Calu3 (cell line): ENCODE data around the gene ADAMTS17. TPM values are rescaled to one million over a fixed set of nuclear protein-coding genes. Genes with fewer than 3 reads are reported as not detected.
"Not testable (repeated sequence)": the region's sequence is repeated elsewhere in the genome, so short reads cannot be mapped to it uniquely, and the experiment has no call there.

Experiments
- BruUV-seq: library from RNA; stranded (reverse); fragments of 400-500 nt; replicated peaks from 2 replicates; lab custom pipeline; 2021; lab: Mats Ljungman, UMichigan
- CTCF ChIA-PET: fragments of 300-600 bp; sonication (Branson Sonifier 250); formaldehyde crosslinking; loops from one replicate; lab custom pipeline; 2022; ENCODE audit warnings: antibody characterized with exemption; lab: Charles Lee
- DNase-seq: peaks from one replicate; pipeline ENCODE4 v3.0.0; 2022
- H3K27ac Mint-ChIP-seq: one replicate; pipeline ENCODE4 v1.8.0; 2022; ENCODE audit warnings: mixed read lengths; ENCODE audit not compliant: unreplicated experiment
- H3K27me3 Mint-ChIP-seq: one replicate; pipeline ENCODE4 v1.8.0; 2022; ENCODE audit warnings: mixed read lengths; ENCODE audit not compliant: unreplicated experiment
- H3K36me3 Mint-ChIP-seq: one replicate; pipeline ENCODE4 v1.8.0; 2022; ENCODE audit warnings: mild to moderate bottlenecking, moderate library complexity, mixed read lengths; ENCODE audit not compliant: insufficient read depth, unreplicated experiment
- H3K4me1 Mint-ChIP-seq: one replicate; pipeline ENCODE4 v1.8.0; 2022; ENCODE audit warnings: mild to moderate bottlenecking, low read depth, mixed read lengths; ENCODE audit not compliant: unreplicated experiment
- H3K4me3 Mint-ChIP-seq: one replicate; pipeline ENCODE4 v1.8.0; 2022; ENCODE audit warnings: mild to moderate bottlenecking, low read depth, moderate library complexity, mixed read lengths; ENCODE audit not compliant: unreplicated experiment
- H3K9me3 Mint-ChIP-seq: one replicate; pipeline ENCODE4 v1.8.0; 2022; ENCODE audit warnings: low read depth, mixed read lengths; ENCODE audit not compliant: unreplicated experiment
- intact Hi-C: fragments of 100-400 bp; cut with micrococcal nuclease; formaldehyde crosslinking; loops from one replicate; pipeline ENCODE4 v1.10.0; 2022; ENCODE audit not compliant: unreplicated experiment
- total RNA-seq: library from RNA; stranded (reverse); gene quantifications from 2 replicates; pipeline ENCODE4 v1.2.3, GENCODE V29; 2022
- TF ChIP-seq, protein P1 (sequence below): fragments of 200-600 bp; IDR thresholded peaks from one replicate; pipeline ENCODE4 v1.8.0; 2022; ENCODE audit warnings: antibody characterized with exemption; ENCODE audit not compliant: unreplicated experiment

ADAMTS17 gene
- total RNA-seq, 1 experiment from 2014 or later = 3.5 TPM

- intact Hi-C loops = no loop called here
- peaks cover 2% of the 10 kb centered on the region for H3K9me3 Mint-ChIP-seq
- no peak overlapping the region for H3K4me3 Mint-ChIP-seq
- no peaks in the 10 kb centered on the region for H3K27me3 Mint-ChIP-seq
- no peak for DNase-seq
- TF ChIP-seq, protein P1, sequence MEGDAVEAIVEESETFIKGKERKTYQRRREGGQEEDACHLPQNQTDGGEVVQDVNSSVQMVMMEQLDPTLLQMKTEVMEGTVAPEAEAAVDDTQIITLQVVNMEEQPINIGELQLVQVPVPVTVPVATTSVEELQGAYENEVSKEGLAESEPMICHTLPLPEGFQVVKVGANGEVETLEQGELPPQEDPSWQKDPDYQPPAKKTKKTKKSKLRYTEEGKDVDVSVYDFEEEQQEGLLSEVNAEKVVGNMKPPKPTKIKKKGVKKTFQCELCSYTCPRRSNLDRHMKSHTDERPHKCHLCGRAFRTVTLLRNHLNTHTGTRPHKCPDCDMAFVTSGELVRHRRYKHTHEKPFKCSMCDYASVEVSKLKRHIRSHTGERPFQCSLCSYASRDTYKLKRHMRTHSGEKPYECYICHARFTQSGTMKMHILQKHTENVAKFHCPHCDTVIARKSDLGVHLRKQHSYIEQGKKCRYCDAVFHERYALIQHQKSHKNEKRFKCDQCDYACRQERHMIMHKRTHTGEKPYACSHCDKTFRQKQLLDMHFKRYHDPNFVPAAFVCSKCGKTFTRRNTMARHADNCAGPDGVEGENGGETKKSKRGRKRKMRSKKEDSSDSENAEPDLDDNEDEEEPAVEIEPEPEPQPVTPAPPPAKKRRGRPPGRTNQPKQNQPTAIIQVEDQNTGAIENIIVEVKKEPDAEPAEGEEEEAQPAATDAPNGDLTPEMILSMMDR = no peak
- H3K27ac Mint-ChIP-seq = no peak overlapping the region
- no TSS peak for BruUV-seq
- H3K36me3 Mint-ChIP-seq = peaks cover 5% of the 10 kb centered on the region
- CTCF ChIA-PET = no interaction called here
- H3K4me1 Mint-ChIP-seq = no peaks in the 10 kb centered on the region
Measured at GRCh38 chr15:99981839-99982658, 359.7 kb downstream of the ADAMTS17 start.

DNA sequence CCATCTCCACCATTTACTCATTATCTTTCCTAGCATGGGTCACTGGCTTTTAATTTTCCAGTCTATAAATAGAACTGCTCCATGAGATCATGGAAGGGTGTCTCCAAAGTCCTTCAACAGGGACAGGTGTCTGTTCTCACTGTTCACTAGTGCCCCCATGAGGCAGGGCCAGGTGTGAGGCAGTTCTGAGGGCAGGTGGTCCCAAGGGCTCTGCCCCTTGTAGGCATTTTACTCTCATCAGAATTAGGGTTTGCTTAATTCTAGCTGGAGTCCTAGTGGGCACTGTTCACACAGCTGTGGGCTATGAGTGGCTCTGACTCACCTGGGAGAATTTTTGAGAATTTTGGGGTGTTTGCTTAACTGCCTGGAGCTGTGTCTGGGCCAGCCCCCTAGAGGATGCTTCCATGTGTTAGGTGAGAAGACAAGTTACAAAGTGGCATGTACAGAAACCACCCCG, 360.6 kb downstream of the ADAMTS17 start:
- no peak overlapping the region for H3K27ac Mint-ChIP-seq
- intact Hi-C loops = no loop called here
- no peak overlapping the region for H3K4me3 Mint-ChIP-seq
- TF ChIP-seq, protein P1 = no peak
- CTCF ChIA-PET = no interaction called here
- no peak for DNase-seq
- no peaks in the 10 kb centered on the region for H3K4me1 Mint-ChIP-seq
- no TSS peak for BruUV-seq
- H3K27me3 Mint-ChIP-seq = no peaks in the 10 kb centered on the region
- H3K36me3 Mint-ChIP-seq = peaks cover 5% of the 10 kb centered on the region
- H3K9me3 Mint-ChIP-seq = no peaks in the 10 kb centered on the region

DNA sequence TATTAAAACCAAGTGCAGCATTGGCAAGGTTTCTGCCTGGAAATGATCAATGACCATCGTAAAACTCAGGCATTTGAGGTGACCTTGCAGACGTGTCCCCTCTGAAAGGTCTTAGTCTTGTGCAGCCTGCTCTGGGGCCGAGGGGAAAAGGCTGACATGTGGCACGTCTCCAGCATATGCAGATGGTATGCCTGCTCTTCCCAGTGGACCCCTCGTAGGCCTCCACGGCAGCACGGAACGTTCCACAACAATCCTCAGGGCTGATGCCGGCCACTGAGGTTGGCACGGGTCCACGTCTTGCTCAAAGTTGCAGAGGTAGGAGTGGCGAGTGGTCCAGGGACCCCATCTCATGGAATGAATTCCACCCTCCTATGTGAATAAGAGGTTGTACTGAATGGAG, 361.0 kb downstream of the ADAMTS17 start:
- CTCF ChIA-PET = no interaction called here
- Mint-ChIP-seq H3K27ac (no peak overlapping the region), H3K36me3 (peaks cover 5% of the 10 kb centered on the region), H3K27me3 (no peaks in the 10 kb centered on the region), H3K4me3 (no peak overlapping the region), H3K4me1 (no peaks in the 10 kb centered on the region), H3K9me3 (no peaks in the 10 kb centered on the region)
- TF ChIP-seq, protein P1 = no peak
- no peak for DNase-seq
- intact Hi-C loops = no loop called here
- no TSS peak for BruUV-seq

DNA sequence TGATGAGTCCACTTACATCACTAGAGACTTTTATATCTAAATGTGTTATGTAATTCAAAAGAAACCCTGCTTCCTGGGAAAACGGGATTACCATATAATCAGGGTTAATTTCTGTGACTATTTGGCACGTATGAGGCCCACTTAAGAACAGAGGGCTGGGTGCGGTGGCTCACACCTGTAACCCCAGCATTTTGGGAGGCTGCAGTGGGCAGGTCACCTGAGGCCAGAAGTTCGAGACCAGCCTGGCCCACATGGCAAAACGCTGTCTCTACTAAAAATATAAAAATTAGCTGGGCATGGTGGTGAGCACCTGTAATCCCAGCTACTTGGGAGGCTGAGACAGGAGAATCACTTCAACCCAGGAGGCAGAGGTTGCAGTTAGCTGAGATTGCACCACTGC, 361.9 kb downstream of the ADAMTS17 start:
- H3K27ac Mint-ChIP-seq, H3K27me3 Mint-ChIP-seq, DNase-seq, H3K4me1 Mint-ChIP-seq, H3K4me3 Mint-ChIP-seq, BruUV-seq, H3K36me3 Mint-ChIP-seq, intact Hi-C loops, H3K9me3 Mint-ChIP-seq, CTCF ChIA-PET: not testable (repeated sequence)

DNA sequence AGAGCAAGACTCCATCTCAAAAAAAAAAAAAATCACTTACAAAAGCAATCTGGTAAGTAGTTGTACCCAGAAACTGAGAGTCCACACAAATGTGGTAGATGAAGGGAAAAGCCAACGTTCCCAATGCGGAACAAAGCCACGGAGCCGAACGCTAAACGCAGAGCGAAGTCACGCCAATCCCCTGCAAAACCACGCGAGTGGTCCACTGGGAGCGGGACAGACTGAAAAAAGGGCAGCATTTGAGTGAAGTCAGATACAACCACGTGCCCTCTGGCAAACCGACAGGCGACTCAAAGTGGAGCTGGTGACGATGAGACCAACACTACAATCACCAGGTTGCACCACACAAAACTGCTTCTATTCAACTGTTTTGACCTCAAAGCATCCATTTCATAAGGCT, 362.4 kb downstream of the ADAMTS17 start:
- DNase-seq = no peak
- TF ChIP-seq, protein P1 = no peak
- Mint-ChIP-seq H3K4me1 (no peaks in the 10 kb centered on the region), H3K27ac (no peak overlapping the region), H3K9me3 (peaks cover 2% of the 10 kb centered on the region), H3K4me3 (no peak overlapping the region), H3K27me3 (no peaks in the 10 kb centered on the region), H3K36me3 (peaks cover 5% of the 10 kb centered on the region)
- intact Hi-C loops = no loop called here
- CTCF ChIA-PET = no interaction called here
- BruUV-seq = no TSS peak
